Ovary (tissue), 9 donors: Measurements from ENCODE around the gene SNX9. TPM values are rescaled to one million over a fixed set of nuclear protein-coding genes. Genes with fewer than 3 reads are reported as not detected.

Experiments
- DNase-seq, 5 donors: peaks; one replicate each; pipeline ENCODE4 v3.0.0-alpha.2; 2019 to 2020
- H3K27ac ChIP-seq, 2 donors: fragments of 200-600 bp; one replicate each; pipeline versions ENCODE4 v1.5.1 to v1.8.0; 2019 to 2022
- H3K27me3 ChIP-seq: fragments of 200-600 bp; one replicate; pipeline ENCODE4 v1.8.0; 2022
- H3K36me3 ChIP-seq: fragments of 200-600 bp; sonication (generic); one replicate; pipeline ENCODE4 v1.5.1; 2019
- H3K4me1 ChIP-seq: one replicate; pipeline ENCODE4 v1.8.1; 2013; ENCODE audit warnings: mild to moderate bottlenecking, moderate library complexity; ENCODE audit not compliant: insufficient read depth
- H3K4me3 ChIP-seq: fragments of 200-600 bp; sonication (generic); one replicate; pipeline ENCODE4 v1.5.1; 2017
- H3K9me3 ChIP-seq, 2 donors: fragments of 200-600 bp in 1 of 2; sonication (generic) in 1 of 2; one replicate each; pipeline versions ENCODE4 v1.5.1 to v1.8.1; 2013 to 2019; ENCODE audit warnings: mild to moderate bottlenecking in 1 of 2, moderate library complexity in 1 of 2
- EP300 ChIP-seq: sonication (generic); formaldehyde crosslinking; IDR thresholded peaks from one replicate; pipeline ENCODE4 v1.6.1; 2017; ENCODE audit warnings: antibody characterized with exemption
- POLR2A ChIP-seq: fragments of 450-650 bp; IDR thresholded peaks from one replicate; pipeline ENCODE4 v1.6.1; 2017; ENCODE audit warnings: antibody characterized with exemption, mild to moderate bottlenecking, moderate library complexity
- WGBS, 3 donors: extraction: QIAGEN DNeasy Blood & Tissue Kit in 1 of 3; methylation state at CpG; one replicate each; pipeline versions ENCODE4 v1.1.5 to v1.1.7; 2013 to 2017; 5-methylcytosine and 5-hydroxymethylcytosine counted together
- intact Hi-C, 4 donors: fragments of 100-400 bp; cut with DNase I; formaldehyde crosslinking; loops; one replicate each; pipeline versions ENCODE4 v1.11.0 to v1.15.1; 2022 to 2023
- polyA plus RNA-seq, 2 donors: library from polyadenylated mRNA; stranded (reverse); fragments of 200-250 nt in 1 of 2; fragments of 350-450 nt in 1 of 2; fragmentation: Illumina TruSeq in 1 of 2; extraction: RNeasy Lipid Tissue Mini Kit (QIAGEN cat#74804) in 1 of 2; gene quantifications; one replicate each; pipeline ENCODE4 v1.2.3, GENCODE V29; 2013 to 2014
- total RNA-seq, 7 donors: library from RNA; depleted of rRNA in 2 of 7; stranded (reverse); fragments of >200 nt in 2 of 7; fragmentation: NEBNext Ultra II Directional in 3 of 7; extraction: Animal tissue kit (Norgen Biotek cat#: 25700) in 3 of 7; gene quantifications; one replicate each; pipeline versions ENCODE4 v1.1.0 to v1.2.4, GENCODE V29; 2016 to 2023
- TF ChIP-seq, protein P1 (sequence below), 3 donors: fragments of 450-650 bp in 2 of 3; fragments of 200-600 bp in 1 of 3; IDR thresholded peaks; one replicate each; pipeline versions ENCODE4 v1.5.1 to v1.8.0; 2016 to 2022; ENCODE audit warnings: antibody characterized with exemption in 3 of 3, mild to moderate bottlenecking in 1 of 3
- donor health status: DM: no; HTN: no; CAD: no; lungs with moderate emphysema.
- donor health status: DM: no; HTN: no; CAD: no.
- donor health status: Bipolar disorder and iron deficiency.
- donor health status: DM: yes; HTN: yes; CAD: no.
- donor health status: DM: no; HTN: no; CAD: no.
- donor health status: DM: yes; HTN: yes; CAD: no.

The SNX9 gene
- total and polyA plus RNA-seq, 9 donors, result 31.2 to 48.0 (median 38.7) TPM

GRCh38 chr6:157951828-157952227 lies 128.8 kb downstream of the SNX9 start:
- H3K9me3 ChIP-seq, result no peaks in the 10 kb centered on the region
- no peak overlapping the region for H3K27ac ChIP-seq
- no peak overlapping the region for H3K4me3 ChIP-seq
- intact Hi-C loops, result no loop called here
- no peaks in the 10 kb centered on the region for H3K27me3 ChIP-seq
- 73 to 81% (median 74%) methylated on average over 9 of the region's 9 CpGs for WGBS, 3 donors
- no peak for TF ChIP-seq POLR2A
- H3K4me1 ChIP-seq, result peaks cover 5% of the 10 kb centered on the region
- H3K36me3 ChIP-seq, result no peaks in the 10 kb centered on the region
- no peak for DNase-seq

DNA sequence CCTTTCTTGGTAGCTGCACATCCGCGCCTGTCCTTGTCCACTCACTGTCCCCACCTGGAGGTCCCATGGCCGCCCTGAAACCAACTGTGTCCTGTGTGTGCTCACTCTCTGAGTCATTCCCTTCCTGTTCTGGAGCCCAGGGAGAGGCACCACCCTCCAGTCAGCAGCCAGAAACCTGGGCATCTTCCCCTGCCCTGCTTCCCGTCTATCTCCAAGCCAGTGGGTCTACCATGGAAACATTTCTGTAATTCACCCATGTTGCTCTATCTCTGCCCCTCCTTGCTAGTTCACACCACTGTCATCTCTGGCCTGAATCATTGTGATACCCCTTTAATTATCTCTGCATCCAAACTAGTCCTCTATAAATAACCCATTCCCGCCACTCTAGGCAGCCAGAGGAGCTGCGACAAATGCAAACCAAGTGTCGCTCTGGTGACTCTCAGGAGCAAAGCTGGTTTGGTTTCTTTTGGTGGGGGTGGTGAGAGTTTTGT lies 129.9 kb downstream of the SNX9 start:
- Histone ChIP-seq H3K36me3 (no peaks in the 10 kb centered on the region), H3K27ac (no peak overlapping the region), H3K9me3 (no peaks in the 10 kb centered on the region), H3K4me1 (peaks cover 5% of the 10 kb centered on the region), H3K4me3 (no peak overlapping the region), H3K27me3 (no peaks in the 10 kb centered on the region)
- intact Hi-C loops, result no loop called here
- TF ChIP-seq POLR2A, result no peak
- TF ChIP-seq, protein P1, sequence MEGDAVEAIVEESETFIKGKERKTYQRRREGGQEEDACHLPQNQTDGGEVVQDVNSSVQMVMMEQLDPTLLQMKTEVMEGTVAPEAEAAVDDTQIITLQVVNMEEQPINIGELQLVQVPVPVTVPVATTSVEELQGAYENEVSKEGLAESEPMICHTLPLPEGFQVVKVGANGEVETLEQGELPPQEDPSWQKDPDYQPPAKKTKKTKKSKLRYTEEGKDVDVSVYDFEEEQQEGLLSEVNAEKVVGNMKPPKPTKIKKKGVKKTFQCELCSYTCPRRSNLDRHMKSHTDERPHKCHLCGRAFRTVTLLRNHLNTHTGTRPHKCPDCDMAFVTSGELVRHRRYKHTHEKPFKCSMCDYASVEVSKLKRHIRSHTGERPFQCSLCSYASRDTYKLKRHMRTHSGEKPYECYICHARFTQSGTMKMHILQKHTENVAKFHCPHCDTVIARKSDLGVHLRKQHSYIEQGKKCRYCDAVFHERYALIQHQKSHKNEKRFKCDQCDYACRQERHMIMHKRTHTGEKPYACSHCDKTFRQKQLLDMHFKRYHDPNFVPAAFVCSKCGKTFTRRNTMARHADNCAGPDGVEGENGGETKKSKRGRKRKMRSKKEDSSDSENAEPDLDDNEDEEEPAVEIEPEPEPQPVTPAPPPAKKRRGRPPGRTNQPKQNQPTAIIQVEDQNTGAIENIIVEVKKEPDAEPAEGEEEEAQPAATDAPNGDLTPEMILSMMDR (IDR thresholded peaks at IDR 0.05), result no peak
- no peak for TF ChIP-seq EP300
- WGBS, 3 donors, result 80 to 86% (median 85%) methylated on average over 7 of the region's 7 CpGs
- DNase-seq, result no peak

- no peaks in the 10 kb centered on the region for H3K36me3 ChIP-seq
- no peaks in the 10 kb centered on the region for H3K27me3 ChIP-seq
- intact Hi-C loops, result no loop called here
- WGBS, 3 donors, result 50 to 60% (median 54%) methylated on average over 7 of the region's 7 CpGs
- H3K27ac ChIP-seq, result no peak overlapping the region
- no peaks in the 10 kb centered on the region for H3K9me3 ChIP-seq
- TF ChIP-seq, protein P1 (IDR thresholded peaks at IDR 0.05), result no peak
- no peak for TF ChIP-seq POLR2A
- H3K4me3 ChIP-seq, result peak overlapping the region; percentile 18
- H3K4me1 ChIP-seq, result peaks cover 5% of the 10 kb centered on the region
- DNase-seq, result no peak
Observed at GRCh38 chr6:157953580-157954091, 130.6 kb downstream of the SNX9 start.

- Histone ChIP-seq H3K27ac (no peak overlapping the region), H3K4me1 (peaks cover 5% of the 10 kb centered on the region), H3K4me3 (peak overlapping the region; percentile 18), H3K36me3 (no peaks in the 10 kb centered on the region), H3K27me3 (no peaks in the 10 kb centered on the region), H3K9me3 (peaks cover 0 to 3% of the 10 kb centered on the region in 2 donors)
- DNase-seq, result no peak
- TF ChIP-seq, protein P1 (IDR thresholded peaks at IDR 0.05), result no peak
- TF ChIP-seq EP300, result no peak
- no peak for TF ChIP-seq POLR2A
- 20 to 27% (median 22%) methylated on average over 34 of the region's 34 CpGs for WGBS, 3 donors
- intact Hi-C loops, result no loop called here
Observed at GRCh38 chr6:157954150-157955117, 131.4 kb downstream of the SNX9 start.

- 92 to 94% (median 93%) methylated on average over 6 of the region's 6 CpGs for WGBS, 3 donors
- TF ChIP-seq POLR2A (no peak), EP300 (no peak)
- TF ChIP-seq, protein P1 (IDR thresholded peaks at IDR 0.05), result no peak
- Histone ChIP-seq H3K9me3 (peaks cover 0 to 8% of the 10 kb centered on the region in 2 donors), H3K4me1 (peaks cover 5% of the 10 kb centered on the region), H3K4me3 (no peak overlapping the region), H3K36me3 (no peaks in the 10 kb centered on the region), H3K27me3 (no peaks in the 10 kb centered on the region), H3K27ac (no peak overlapping the region)
- no peak for DNase-seq
- intact Hi-C loops, result no loop called here
Observed at GRCh38 chr6:157955675-157956074, 132.6 kb downstream of the SNX9 start.
